Measurements from ENCODE around the gene ENC1.

Gene ENC1

GRCh38 chr5:74630453-74631066 lies 10.0 kb downstream of the ENC1 start:
- no peak for DNase-seq

- no peak for DNase-seq
These were observed 11.2 kb downstream of the ENC1 start for GRCh38 chr5:74629326-74629725.

GRCh38 chr5:74628359-74628758 lies 12.2 kb downstream of the ENC1 start:
- DNase-seq, result no peak

DNA sequence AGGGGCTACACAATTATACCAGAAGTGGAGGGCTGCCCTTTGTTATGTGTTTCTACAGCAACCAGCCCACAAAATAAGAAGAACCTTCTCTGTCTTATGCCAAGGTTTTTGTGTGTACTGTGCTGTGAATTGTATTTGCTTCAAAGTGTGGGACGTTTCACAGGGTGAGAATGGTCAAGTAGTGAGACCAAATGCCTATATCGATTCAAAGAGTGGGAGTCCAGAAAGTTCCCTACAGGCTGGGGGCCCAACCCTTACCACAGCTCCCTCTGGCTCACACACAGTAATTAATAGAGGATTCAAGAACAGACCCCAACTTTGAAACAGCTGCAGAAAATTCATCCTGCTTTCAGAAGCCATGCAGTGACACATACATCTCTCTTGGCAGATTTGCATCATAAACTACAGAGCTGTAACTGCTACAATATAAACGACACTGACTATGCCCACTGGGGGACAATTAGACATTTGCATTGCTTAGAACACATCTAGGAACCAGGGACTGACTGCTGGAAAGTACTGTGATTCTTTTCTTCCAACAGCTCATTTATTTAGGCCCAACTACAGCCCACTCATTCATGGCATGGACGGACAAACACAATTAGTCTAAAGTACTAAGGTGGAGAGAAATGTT lies 12.8 kb downstream of the ENC1 start:
- no peak for DNase-seq

GRCh38 chr5:74626386-74627222 lies 13.9 kb downstream of the ENC1 start:
- no peak for DNase-seq

DNA sequence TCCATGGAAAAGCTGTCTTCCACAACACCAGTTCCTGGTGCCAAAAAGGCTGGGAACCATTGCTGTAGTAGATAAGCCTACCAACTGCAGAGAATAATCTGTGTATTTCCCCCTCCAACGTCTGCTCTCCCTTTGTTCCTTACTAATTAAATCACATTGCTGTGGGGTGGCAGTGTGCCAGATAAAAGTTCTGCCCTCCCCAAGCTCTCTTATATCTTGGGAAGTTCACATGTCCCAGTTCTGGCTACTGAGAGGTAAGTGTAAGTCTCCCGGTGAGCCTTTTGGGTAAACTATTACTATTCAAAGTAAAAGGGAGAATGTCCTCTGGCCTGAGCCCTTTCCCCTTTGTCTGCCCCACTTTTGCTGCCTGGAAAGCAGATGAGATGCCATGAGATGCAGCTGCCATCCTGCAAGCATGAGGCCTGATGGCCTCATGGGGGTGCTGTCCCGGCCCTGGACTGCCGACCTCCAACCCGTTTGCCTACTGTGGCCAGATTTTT lies 14.7 kb downstream of the ENC1 start:
- DNase-seq, result no peak

- DNase-seq, result no peak
These were observed 15.5 kb downstream of the ENC1 start for GRCh38 chr5:74624931-74625505.

DNA sequence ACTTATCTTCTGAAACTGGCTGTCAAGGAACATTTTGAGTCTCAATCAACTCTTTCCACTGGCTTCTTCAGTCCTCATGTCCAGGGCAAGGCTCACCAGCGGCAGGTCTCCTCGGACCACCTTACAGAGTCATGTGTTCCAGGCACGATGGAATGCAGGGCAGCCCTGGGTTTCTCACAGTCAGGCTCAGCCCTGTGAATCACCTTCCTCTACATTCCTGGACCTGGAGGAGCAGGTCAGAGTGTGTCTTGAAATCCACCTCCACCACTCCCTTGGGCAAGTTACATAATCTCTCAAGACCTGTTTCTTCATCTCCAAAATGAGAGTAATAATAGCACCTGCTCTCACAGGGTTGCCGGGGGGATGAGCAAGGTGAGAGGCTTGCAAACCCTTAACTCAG lies 16.0 kb downstream of the ENC1 start:
- no peak for DNase-seq

DNA sequence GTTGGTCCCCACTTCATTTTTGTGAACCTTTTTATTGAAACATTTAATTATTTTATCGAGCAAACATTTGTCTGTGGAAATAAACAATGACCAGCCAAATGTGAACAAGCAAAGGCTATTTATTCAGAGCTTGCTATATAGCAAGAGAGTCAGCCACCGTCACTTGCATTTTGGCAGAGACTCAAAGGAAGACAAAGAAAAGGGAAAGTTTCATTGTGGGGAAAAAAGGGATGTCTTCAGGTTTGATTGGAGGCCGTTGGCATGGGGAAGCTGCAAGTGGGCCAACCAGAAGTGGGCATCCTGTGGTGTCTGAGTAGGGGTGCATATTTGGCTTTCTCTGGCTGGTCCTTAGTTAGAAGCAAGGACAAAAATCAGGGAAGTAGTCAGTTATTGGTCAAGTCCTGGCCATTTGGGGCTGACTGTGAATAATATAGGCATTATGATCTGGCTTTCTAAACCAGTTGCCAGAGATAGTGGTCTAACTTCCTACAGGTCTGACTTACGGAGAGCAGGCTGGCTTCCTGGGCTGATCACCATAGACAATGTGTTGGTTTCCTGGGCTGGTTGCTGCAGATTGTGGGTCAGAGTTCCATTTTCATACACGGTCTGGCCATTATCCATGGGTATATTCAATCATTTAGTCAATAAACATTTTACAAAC lies 16.6 kb downstream of the ENC1 start:
- no peak for DNase-seq

DNA sequence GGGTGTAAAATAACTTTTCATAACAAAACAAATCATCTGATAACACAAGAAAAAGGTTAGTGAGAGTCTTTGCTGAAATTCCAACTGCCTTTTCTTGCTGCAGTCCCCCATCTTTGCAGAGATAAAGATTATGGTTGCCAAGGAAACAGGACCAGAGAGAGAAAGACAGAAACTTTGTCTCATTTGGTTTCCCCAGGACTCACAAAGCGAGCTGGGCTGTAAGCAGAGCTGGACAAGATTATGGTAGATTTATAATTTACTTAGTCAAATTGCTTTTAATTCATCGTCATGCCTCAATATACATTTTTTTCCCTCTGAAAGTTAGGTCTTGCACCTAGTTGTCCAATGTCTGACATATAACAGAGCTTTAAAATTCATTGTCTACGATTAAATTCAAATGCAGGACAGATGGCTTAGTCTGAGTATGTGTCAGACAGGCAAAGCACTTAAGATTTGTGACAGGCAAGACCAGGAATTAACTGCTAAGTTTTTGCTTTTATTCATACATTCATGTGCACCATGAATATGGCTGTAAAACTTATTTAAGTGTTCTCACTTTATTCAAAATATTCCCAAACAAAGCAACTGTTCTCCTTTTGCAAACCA lies 17.4 kb downstream of the ENC1 start:
- no peak for DNase-seq

GRCh38 chr5:74622122-74622521 lies 18.4 kb downstream of the ENC1 start:
- DNase-seq, result no peak

DNA sequence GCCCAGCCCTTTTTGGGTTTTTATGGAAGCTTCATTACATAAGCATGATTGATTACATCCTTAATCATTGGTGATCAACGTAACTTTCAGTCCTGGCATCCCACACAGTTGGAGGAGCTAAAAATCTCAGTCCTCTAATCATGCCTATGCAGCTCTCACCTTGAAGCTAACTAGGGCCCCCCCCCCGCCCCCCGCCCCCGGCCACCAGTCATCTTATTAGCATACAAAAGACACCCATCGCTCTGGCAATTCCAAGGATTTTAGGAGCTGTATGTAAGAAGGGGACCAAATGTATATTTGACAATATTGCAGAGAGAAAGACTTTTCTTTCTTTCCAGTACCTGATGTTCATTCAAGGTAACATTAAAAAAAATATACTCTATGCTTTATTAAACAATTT lies 19.0 kb downstream of the ENC1 start:
- DNase-seq, result no peak

DNA sequence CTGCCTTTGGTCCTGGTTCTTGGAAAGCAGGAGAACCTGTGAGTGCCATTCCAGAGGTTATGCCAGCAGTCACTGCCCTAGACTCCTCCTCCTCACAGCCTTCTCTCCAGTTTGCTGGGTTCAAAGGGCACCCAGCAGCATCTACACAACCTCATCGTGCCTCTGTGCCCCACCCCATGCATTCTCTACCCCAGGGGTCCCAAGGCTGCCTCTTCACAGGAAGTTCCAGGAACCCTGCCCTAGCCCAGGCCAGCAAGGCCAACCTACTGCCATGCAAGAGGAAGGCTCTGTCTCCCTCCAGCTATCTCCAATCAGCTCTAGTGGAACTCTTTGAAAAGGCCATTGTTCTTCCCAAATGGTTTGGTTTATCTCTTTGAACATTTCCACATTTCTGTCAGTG lies 21.2 kb downstream of the ENC1 start:
- no peak for DNase-seq

DNA sequence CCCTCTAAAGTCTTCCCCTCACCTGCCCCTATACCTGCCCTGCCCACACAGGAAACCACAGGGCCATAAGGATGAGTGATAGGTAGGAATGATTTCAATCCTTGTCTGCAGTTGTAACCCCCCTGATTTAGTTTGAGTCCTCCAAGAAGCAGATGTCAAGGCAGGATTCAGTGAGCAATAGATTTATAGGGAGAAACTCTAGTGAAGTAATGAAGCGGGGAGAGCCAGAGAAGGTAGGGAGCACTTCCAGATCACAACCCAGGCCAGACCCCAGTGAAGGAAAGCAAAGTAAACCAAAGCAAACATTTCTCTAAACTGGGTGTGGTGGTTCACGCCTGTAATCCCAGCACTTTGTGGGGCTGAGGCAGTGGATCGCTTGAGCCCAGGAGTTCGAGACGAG lies 22.4 kb downstream of the ENC1 start:
- DNase-seq, result no peak

- no peak for DNase-seq
These were observed 23.3 kb downstream of the ENC1 start for GRCh38 chr5:74617202-74617601.

DNA sequence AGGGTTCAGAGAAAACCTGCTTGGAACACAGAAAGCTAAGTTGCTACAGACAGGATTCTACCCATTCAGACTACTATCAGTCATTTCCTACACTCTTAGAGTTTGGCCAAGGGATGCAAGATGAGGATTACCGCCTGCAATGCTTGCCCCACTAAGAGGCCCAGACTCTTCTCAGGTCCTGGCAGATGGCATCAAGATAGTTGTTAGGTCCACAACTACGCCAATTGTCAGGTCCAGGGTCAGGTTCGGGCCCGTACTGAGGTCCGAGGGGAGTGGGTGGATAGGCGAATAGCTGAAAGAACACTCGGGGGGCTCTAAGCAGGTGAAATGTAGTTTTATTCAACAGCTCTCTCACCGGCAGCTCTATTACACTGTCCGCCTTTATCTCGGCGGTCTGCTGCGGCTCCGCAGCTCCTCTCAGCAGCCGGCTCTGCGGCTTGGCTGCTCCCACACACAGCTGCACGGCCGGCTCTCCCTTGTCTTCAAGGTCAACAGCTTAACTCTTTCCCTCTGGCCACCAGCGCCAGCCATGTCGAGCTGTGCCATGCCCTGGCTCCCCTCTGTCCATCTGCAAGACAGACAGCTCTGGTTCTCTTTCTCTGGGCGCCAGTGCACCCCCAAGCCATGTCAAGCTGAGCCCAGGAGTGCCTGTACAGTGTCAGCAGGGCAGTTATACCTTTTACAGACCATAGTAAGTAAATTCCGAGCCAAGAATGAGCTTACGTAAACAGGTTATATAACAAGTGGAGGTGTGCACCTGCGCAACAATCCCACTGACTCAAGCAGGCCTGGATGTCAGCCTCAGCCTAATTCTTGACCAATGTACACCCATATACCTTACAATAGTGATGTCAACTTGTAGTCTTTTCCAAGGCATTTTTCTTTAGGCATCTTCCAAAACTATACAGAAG lies 24.0 kb downstream of the ENC1 start:
- DNase-seq, result no peak

- no peak for DNase-seq
These were observed 27.2 kb downstream of the ENC1 start for GRCh38 chr5:74613283-74613682.

DNA sequence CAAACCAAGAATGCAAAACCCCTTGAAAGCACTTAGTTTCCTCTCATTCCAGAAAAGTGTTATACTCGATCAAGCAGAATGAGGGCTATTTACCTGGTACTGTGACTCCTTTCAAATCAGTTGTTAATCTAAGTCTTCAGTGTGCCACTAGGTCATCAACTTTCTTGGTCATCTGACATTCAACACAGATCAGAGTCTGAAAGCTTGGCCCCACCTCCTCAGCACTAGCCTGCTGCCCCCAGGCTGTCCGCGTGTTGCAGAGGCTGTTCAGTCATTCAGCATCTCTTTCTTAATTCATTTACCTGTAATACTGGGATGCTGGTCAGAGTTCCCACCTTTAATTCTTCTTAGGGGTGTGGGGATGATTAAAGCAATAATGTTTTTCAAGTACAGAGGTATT lies 28.5 kb downstream of the ENC1 start:
- no peak for DNase-seq

DNA sequence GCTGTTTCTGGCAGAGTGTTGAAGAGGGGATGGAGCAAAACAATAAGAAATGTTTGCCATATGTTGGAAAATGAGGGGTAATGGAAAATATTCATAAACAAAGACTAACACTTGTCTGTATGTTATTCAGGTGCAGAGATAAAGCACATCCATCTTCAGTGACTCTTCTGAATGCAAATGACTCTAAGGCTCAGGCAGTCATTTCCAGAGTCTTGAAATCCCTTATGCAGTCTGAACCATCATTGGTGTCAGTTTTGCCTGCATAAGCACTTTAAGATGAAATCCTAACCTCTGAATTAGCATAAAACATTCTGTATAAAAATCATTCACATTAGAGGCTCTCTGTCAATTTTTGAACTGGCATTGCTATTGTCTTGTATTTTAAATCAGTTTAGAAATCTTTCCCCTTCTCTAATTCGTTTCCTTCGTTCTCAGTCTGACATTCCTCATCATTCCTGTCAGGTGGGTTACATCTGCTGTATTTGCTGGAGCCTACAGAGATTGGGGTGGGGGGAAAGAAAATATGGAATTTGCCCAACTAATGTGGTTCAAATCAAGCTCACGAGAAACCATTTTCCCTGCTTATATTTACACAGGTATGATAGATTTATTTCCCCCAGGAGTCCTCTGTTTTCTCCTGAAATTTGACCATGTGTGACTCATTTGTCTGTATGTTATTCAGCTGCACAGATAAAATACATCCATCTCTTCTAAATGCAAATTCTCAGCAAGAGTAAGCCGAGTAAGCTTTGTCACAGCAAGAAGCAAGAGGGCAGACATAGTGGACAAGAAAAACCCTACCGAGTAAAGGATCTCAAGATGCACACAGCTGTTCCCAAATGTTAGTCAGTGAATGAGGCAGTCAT lies 31.6 kb downstream of the ENC1 start:
- no peak for DNase-seq

- DNase-seq, result no peak
These were observed 34.8 kb downstream of the ENC1 start for GRCh38 chr5:74605759-74606158.

DNA sequence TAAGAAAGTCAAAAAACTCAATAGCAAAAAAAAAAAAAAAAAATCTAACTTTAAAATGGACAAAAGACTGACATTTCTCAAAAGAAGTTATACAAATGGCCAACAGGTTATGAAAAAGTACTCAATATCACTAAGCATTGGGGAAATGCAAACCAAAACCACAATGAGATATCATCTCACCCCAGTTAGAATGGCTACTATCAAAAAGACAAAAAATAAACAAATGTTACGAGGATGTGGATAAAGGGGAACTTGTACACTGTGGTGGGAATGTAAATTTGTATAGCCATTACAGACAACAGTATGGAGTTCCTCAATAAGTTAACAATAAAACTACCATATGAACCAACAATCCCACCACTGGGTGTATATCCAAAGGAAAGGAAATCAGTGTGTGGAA lies 37.2 kb downstream of the ENC1 start:
- no peak for DNase-seq

Data from activated CD4-positive, alpha-beta T cell treated with anti-CD3 and anti-CD28 coated beads, Interleukin-2, amount 50 U/mL, for 4 hours (primary cell).